ENCODE data around the gene PUM2.

- TF ChIP-seq CTCF (IDR thresholded peaks at IDR 0.05) (no peak), POLR2A (IDR thresholded peaks at IDR 0.05) (no peak), EP300 (IDR thresholded peaks at IDR 0.05) (no peak)
These were observed 43.3 kb downstream of the PUM2 start for GRCh38 chr2:20307311-20307710.

Measured in tibial nerve (tissue), 4 donors.